Measurements from ENCODE around the gene SYT8. TPM values are rescaled to one million over a fixed set of nuclear protein-coding genes. Genes with fewer than 3 reads are reported as not detected.

The SYT8 gene
- total and polyA plus RNA-seq, 11 donors = 0.08 TPM; not detected in 10

- Histone ChIP-seq H3K36me3 (no peaks in the 10 kb centered on the region), H3K9me3 (no peaks in the 10 kb centered on the region), H3K4me3 (no peak overlapping the region), H3K4me1 (peaks cover 0 to 23% (median 15%) of the 10 kb centered on the region in 12 donors), H3K27ac (no peak overlapping the region), H3K27me3 (peaks cover 0 to 18% (median 0%) of the 10 kb centered on the region in 9 donors)
- DNase-seq (peak in 2 of 5 donors; percentile 15 to 23), ATAC-seq (no peak)
- TF ChIP-seq POLR2A (IDR thresholded peaks at IDR 0.05) = no peak
- 68 to 78% (median 75%) methylated on average over 8 to 11 of the region's 11 CpGs for WGBS, 4 donors
- intact Hi-C loops (cut with DNase I) = loop anchor here in 2 of 10 donors (5.0 to 10.0 kb wide), 2 partner anchors 54 to 67 kb away; partner anchors contain the start of gene CTSD (in 1 of the 2)
These were observed 5.6 kb upstream of the SYT8 start for GRCh38 chr11:1829039-1829820.

GRCh38 chr11:1830004-1830321 is 4.8 kb upstream of the SYT8 start:
- TF ChIP-seq POLR2A (IDR thresholded peaks at IDR 0.05) = no peak
- no peak for TF ChIP-seq CTCF (IDR thresholded peaks at IDR 0.05)
- DNase-seq = peak in 1 of 5 donors; percentile 14
- intact Hi-C loops (cut with DNase I) = loop anchor here in 2 of 10 donors (5.0 kb wide), 2 partner anchors 178 to 322 kb away; no protein-coding TSS in a partner anchor
- 66 to 88% (median 69%) methylated on average over 3 to 6 of the region's 6 CpGs for WGBS, 4 donors
- ATAC-seq = no peak
- Histone ChIP-seq H3K4me1 (peaks cover 0 to 23% (median 15%) of the 10 kb centered on the region in 12 donors), H3K9me3 (no peaks in the 10 kb centered on the region), H3K36me3 (no peaks in the 10 kb centered on the region), H3K27ac (no peak overlapping the region), H3K4me3 (no peak overlapping the region), H3K27me3 (peaks cover 0 to 18% (median 0%) of the 10 kb centered on the region in 9 donors)

GRCh38 chr11:1830322-1831223 is 4.2 kb upstream of the SYT8 start:
- peaks cover 0 to 23% (median 15%) of the 10 kb centered on the region in 12 donors for H3K4me1 ChIP-seq
- no peak overlapping the region for H3K27ac ChIP-seq
- peaks cover 0 to 18% (median 0%) of the 10 kb centered on the region in 9 donors for H3K27me3 ChIP-seq
- no peak for TF ChIP-seq POLR2A (IDR thresholded peaks at IDR 0.05)
- TF ChIP-seq CTCF (IDR thresholded peaks at IDR 0.05) = no peak
- 67 to 70% (median 69%) methylated on average over 23 to 33 of the region's 33 CpGs for WGBS, 4 donors
- intact Hi-C loops (cut with DNase I) = loop anchor here in 2 of 10 donors (5.0 kb wide), 2 partner anchors 178 to 322 kb away; no protein-coding TSS in a partner anchor
- H3K4me3 ChIP-seq = no peak overlapping the region
- no peaks in the 10 kb centered on the region for H3K36me3 ChIP-seq
- DNase-seq (peak in 4 of 5 donors; percentile 11 to 61 (median 18)), ATAC-seq (no peak)
- no peaks in the 10 kb centered on the region for H3K9me3 ChIP-seq

- H3K4me3 ChIP-seq = no peak overlapping the region
- TF ChIP-seq POLR2A (IDR thresholded peaks at IDR 0.05) = no peak
- no peak for TF ChIP-seq CTCF (IDR thresholded peaks at IDR 0.05)
These were observed 3.2 kb upstream of the SYT8 start for GRCh38 chr11:1831338-1832210.

More at GRCh38 chr11:1831338-1832210, 3.2 kb upstream of the SYT8 start:
- WGBS, 4 donors = 56 to 74% (median 71%) methylated on average over 15 to 26 of the region's 26 CpGs
- H3K4me1 ChIP-seq = peaks cover 0 to 22% (median 14%) of the 10 kb centered on the region in 12 donors
- H3K36me3 ChIP-seq = no peaks in the 10 kb centered on the region
- peaks cover 0 to 18% (median 0%) of the 10 kb centered on the region in 9 donors for H3K27me3 ChIP-seq
- ATAC-seq (no peak), DNase-seq (peak in 3 of 5 donors; percentile 22 to 36 (median 26))
- no peaks in the 10 kb centered on the region for H3K9me3 ChIP-seq
- intact Hi-C loops (cut with DNase I) = loop anchor here (1.0 to 5.0 kb wide), 10 partner anchors 136 to 321 kb away; no protein-coding TSS in a partner anchor
- H3K27ac ChIP-seq = no peak overlapping the region
